Glutamatergic neuron (in vitro differentiated cells): ENCODE results near the gene ADCY3. TPM values are rescaled to one million over a fixed set of nuclear protein-coding genes. Genes with fewer than 3 reads are reported as not detected.

ENCODE experiments used
- DNase-seq: peaks from one replicate; pipeline ENCODE4 v3.0.0; 2022
- H3K27ac Mint-ChIP-seq: one replicate; pipeline ENCODE4 v1.8.0; 2020; ENCODE audit warnings: mild to moderate bottlenecking, mixed read lengths, inconsistent platforms; ENCODE audit not compliant: unreplicated experiment
- H3K27me3 Mint-ChIP-seq: one replicate; pipeline ENCODE4 v1.8.0; 2020; ENCODE audit warnings: mild to moderate bottlenecking, moderate library complexity, mixed read lengths, inconsistent platforms; ENCODE audit not compliant: unreplicated experiment
- H3K36me3 Mint-ChIP-seq: one replicate; pipeline ENCODE4 v1.8.0; 2020; ENCODE audit warnings: mild to moderate bottlenecking, mixed read lengths, inconsistent platforms; ENCODE audit not compliant: unreplicated experiment
- H3K4me1 Mint-ChIP-seq: one replicate; pipeline ENCODE4 v1.8.0; 2020; ENCODE audit warnings: mild to moderate bottlenecking, low read depth, mixed read lengths, inconsistent platforms; ENCODE audit not compliant: unreplicated experiment
- H3K4me3 Mint-ChIP-seq: one replicate; pipeline ENCODE4 v1.8.0; 2020; ENCODE audit warnings: mild to moderate bottlenecking, mixed read lengths, inconsistent platforms; ENCODE audit not compliant: unreplicated experiment
- H3K9me3 Mint-ChIP-seq: one replicate; pipeline ENCODE4 v1.8.0; 2020; ENCODE audit warnings: mild to moderate bottlenecking, moderate library complexity, mixed read lengths, inconsistent platforms; ENCODE audit not compliant: unreplicated experiment
- CTCF ChIP-seq: fragments of 200-600 bp; sonication (generic); IDR thresholded peaks from one replicate; pipeline ENCODE4 v1.5.0; 2021; ENCODE audit not compliant: partially characterized antibody, unreplicated experiment
- total RNA-seq: library from RNA; stranded (reverse); fragmentation: NEBNext Ultra II Directional; extraction: Animal tissue kit (Norgen Biotek cat#: 25700); gene quantifications from one replicate; pipeline ENCODE4 v1.2.1, GENCODE V29; 2021; ENCODE audit not compliant: unreplicated experiment

Gene ADCY3
- total RNA-seq, 1 donor from 2014 or later = 76.2 TPM

DNA sequence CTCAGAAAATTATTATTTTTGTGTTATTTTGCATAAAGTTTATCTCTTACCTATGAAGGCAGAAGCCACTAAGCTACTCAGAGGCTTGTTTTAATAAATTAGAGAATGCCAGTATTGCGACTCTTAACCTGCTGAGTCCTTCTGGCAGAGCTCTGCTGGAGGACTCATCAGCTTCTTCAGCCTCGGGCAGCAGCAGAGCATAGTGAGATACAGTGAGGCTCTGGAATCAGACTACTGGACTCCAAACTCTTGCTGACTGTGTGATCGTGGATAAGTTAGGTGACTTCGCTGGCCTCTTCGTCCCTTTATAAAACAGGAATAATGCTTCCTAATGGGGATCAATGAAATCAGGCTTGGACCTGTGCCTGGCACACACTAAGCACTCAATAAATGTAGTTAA lies 128.6 kb downstream of the ADCY3 start:
- no peak for TF ChIP-seq CTCF
- peak overlapping the region; percentile 30 for H3K4me3 Mint-ChIP-seq

GRCh38 chr2:24788816-24789215 lies 131.2 kb downstream of the ADCY3 start:
- DNase-seq = no peak
- H3K4me3 Mint-ChIP-seq = no peak overlapping the region
- no peak overlapping the region for H3K27ac Mint-ChIP-seq
- no peaks in the 10 kb centered on the region for H3K36me3 Mint-ChIP-seq
- no peaks in the 10 kb centered on the region for H3K9me3 Mint-ChIP-seq
- no peak for TF ChIP-seq CTCF
- peaks cover 10% of the 10 kb centered on the region for H3K27me3 Mint-ChIP-seq
- peaks cover 4% of the 10 kb centered on the region for H3K4me1 Mint-ChIP-seq

More for the DNA sequence above, 128.6 kb downstream of the ADCY3 start:
- peaks cover 15% of the 10 kb centered on the region for H3K27me3 Mint-ChIP-seq
- H3K9me3 Mint-ChIP-seq = no peaks in the 10 kb centered on the region
- DNase-seq = no peak
- H3K27ac Mint-ChIP-seq = no peak overlapping the region
- peaks cover 5% of the 10 kb centered on the region for H3K4me1 Mint-ChIP-seq
- no peaks in the 10 kb centered on the region for H3K36me3 Mint-ChIP-seq

DNA sequence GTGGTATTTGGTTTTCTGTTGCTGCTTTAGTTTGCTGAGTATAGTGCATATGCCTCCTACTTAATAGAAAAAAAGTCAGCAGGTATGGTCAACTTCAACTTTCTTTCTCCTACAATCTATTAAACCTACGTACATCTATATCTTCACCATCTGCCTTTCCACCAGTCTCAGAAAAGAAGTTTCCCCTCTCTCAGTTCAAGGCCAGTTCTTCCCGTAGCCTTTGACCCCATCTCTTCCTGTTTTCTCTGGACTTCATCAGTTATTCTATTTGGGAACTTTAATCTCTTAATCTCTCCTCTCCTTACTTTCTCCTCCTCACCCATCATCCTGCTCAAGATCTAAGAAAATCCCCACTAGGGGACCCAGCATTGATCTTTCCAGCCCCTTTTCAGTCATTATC lies 132.5 kb downstream of the ADCY3 start:
- H3K27me3 Mint-ChIP-seq = no peaks in the 10 kb centered on the region
- no peak overlapping the region for H3K4me3 Mint-ChIP-seq
- peaks cover 4% of the 10 kb centered on the region for H3K4me1 Mint-ChIP-seq
- DNase-seq = no peak
- TF ChIP-seq CTCF = no peak
- no peak overlapping the region for H3K27ac Mint-ChIP-seq
- H3K36me3 Mint-ChIP-seq = no peaks in the 10 kb centered on the region
- no peaks in the 10 kb centered on the region for H3K9me3 Mint-ChIP-seq

DNA sequence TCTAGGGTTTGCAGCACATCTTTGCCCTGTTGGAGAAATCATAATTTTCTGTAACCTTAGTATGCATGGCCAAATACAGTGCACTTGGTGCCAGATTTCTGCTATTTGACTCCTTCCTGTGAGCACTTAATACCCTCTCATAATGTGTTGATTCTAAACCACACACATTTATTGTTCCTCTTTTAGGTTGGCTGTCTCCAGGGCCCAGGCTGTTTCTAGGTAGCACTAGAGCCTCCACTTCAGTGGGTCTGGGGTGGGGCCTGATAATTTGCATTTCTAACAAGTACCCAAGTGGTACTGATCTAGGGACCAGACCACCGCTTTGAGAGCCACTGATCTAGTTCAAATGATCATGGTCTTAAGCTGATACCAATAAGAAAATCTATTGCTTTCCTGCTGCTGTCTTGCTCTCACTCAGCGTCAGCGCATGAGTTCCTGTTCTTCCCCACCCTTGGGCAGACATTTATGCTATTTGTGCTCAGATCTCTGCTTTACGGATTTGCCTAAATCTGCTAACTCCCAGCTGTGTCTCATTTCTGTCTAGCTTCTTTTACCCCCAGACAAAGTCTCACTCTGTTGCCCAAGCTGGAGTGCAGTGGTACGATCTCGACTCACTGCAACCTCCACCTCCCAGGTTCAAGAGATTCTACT lies 134.2 kb downstream of the ADCY3 start:
- no peak for TF ChIP-seq CTCF
- peaks cover 3% of the 10 kb centered on the region for H3K36me3 Mint-ChIP-seq

DNA sequence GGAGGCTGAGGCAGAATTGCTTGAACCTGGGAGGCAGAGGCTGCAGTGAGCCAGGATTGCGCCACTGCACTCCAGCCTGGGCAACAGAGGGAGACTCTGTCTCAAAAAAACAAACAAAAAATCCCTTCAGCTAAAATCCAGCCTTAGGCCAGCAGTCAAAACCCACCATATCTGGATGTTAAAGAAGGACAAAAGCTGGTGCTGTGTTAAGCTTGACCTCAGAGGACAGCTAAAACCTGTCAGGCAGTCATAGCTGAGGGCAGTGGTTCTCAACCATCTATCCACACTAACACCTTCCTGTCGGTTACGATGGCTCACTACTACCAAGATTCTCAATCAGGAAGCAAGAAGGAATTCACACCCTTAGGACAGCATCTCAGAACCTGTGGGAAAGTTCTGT lies 136.4 kb downstream of the ADCY3 start:
- H3K4me3 Mint-ChIP-seq = no peak overlapping the region
- peaks cover 5% of the 10 kb centered on the region for H3K9me3 Mint-ChIP-seq
- no peaks in the 10 kb centered on the region for H3K4me1 Mint-ChIP-seq
- peaks cover 7% of the 10 kb centered on the region for H3K36me3 Mint-ChIP-seq
- TF ChIP-seq CTCF = no peak
- H3K27me3 Mint-ChIP-seq = no peaks in the 10 kb centered on the region
- no peak for DNase-seq
- no peak overlapping the region for H3K27ac Mint-ChIP-seq

More for the DNA sequence above, 134.2 kb downstream of the ADCY3 start:
- no peaks in the 10 kb centered on the region for H3K27me3 Mint-ChIP-seq
- no peaks in the 10 kb centered on the region for H3K4me1 Mint-ChIP-seq
- H3K27ac Mint-ChIP-seq = no peak overlapping the region
- H3K9me3 Mint-ChIP-seq = peaks cover 2% of the 10 kb centered on the region
- no peak overlapping the region for H3K4me3 Mint-ChIP-seq
- no peak for DNase-seq
